ENCODE results near the gene ZCCHC24. TPM values are rescaled to one million over a fixed set of nuclear protein-coding genes. Genes with fewer than 3 reads are reported as not detected.
A peak's percentile ranks its signal among the peaks of the same experiment; 100 is the strongest.

Gene ZCCHC24
- total RNA-seq, 1 experiment from 2014 or later = 3.8 TPM

DNA sequence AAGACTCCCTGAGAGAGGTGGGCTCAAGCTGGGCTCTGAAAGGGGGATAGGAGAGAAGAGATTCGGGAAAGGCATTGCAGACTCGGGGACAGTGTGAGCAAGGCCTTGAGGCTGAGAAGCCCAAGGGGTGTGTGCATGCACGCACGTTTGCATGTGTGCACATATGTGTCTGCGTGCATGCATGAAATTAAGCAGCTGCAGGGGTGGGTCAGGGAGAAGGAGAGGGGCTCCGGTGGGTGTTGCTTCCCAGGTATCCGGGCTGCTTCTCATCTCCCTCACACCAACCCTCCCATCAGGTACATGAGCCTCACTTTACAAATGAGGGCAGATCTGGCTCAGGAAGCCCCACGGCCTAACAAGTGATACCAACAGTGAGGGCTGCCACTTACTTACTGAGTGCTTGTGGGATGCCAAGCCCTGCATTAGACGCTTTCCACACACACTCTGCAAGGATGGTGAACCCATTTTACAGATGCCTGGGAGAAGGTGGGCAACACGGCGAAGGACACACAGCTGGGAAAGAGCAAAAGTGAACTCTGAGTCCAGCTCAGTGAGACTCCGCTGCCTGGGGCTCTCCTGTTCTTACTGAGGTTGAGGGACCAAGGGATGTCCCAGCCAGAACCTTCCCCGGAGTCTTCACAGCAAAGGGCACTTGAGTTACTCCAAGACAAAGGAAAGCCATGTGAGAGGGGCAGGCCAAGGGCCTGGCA lies 26.4 kb downstream of the ZCCHC24 start:
- H3K4ac ChIP-seq (ENCODE audit: low read depth, low read length) = no peak overlapping the region
- Mint-ChIP-seq H3K4me1 (peaks cover 6 to 21% of the 10 kb centered on the region in 2 experiments; a peak in 3 of 4 replicates), H3K27me3 (ENCODE audit: low read depth) (no peaks in the 10 kb centered on the region; the same call in 1 of the 2 replicates), H3K4me3 (no peak overlapping the region), H3K36me3 (ENCODE audit: insufficient read depth in 1 of 3, low read depth in 3 of 3) (peaks cover 0 to 3% (median 0%) of the 10 kb centered on the region in 3 experiments; a peak in 2 of 7 replicates), H3K9me3 (no peaks in the 10 kb centered on the region), H3K27ac (peak overlapping the region in 2 of 3 experiments; percentile 31 to 48; a peak in 2 of 7 replicates)
- TF ChIP-seq, protein P1, sequence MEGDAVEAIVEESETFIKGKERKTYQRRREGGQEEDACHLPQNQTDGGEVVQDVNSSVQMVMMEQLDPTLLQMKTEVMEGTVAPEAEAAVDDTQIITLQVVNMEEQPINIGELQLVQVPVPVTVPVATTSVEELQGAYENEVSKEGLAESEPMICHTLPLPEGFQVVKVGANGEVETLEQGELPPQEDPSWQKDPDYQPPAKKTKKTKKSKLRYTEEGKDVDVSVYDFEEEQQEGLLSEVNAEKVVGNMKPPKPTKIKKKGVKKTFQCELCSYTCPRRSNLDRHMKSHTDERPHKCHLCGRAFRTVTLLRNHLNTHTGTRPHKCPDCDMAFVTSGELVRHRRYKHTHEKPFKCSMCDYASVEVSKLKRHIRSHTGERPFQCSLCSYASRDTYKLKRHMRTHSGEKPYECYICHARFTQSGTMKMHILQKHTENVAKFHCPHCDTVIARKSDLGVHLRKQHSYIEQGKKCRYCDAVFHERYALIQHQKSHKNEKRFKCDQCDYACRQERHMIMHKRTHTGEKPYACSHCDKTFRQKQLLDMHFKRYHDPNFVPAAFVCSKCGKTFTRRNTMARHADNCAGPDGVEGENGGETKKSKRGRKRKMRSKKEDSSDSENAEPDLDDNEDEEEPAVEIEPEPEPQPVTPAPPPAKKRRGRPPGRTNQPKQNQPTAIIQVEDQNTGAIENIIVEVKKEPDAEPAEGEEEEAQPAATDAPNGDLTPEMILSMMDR (conservative IDR thresholded peaks at IDR 0.05) = no peak
- H3K27ac ChIP-seq (ENCODE audit: insufficient read length, low read depth, low read length) = no peak overlapping the region
- H3K56ac ChIP-seq (ENCODE audit: insufficient read length, low read depth, low read length) = no peak overlapping the region
- H2BK12ac ChIP-seq (ENCODE audit: insufficient read length, low read depth, low read length) = no peak overlapping the region
- H3K9me3 ChIP-seq (ENCODE audit: control insufficient read depth, low read depth, low read length) = no peaks in the 10 kb centered on the region
- no peak overlapping the region for H2AFZ ChIP-seq (ENCODE audit: low read length)
- no peak overlapping the region for H2BK5ac ChIP-seq (ENCODE audit: insufficient read length, low read length)
- no peak overlapping the region for H4K8ac ChIP-seq (replicated peaks; ENCODE audit: insufficient read length, low read depth, low read length)
- WGBS (ENCODE audit: extremely low coverage, insufficient read length, low lambda C conversion rate) = no CpG with 5 or more reads among the region's 13 CpGs
- H2BK15ac ChIP-seq (ENCODE audit: low read depth, low read length) = no peak overlapping the region
- H3K79me2 ChIP-seq (ENCODE audit: insufficient read depth, low read length) = no peaks in the 10 kb centered on the region
- H3K23ac ChIP-seq (ENCODE audit: insufficient read length, low read depth, low read length) = no peak overlapping the region
- no peak overlapping the region for H4K5ac ChIP-seq (ENCODE audit: insufficient read length, low read depth, low read length)
- H3K14ac ChIP-seq (ENCODE audit: insufficient read depth, low read length) = no peak overlapping the region
- no peaks in the 10 kb centered on the region for H3K4me1 ChIP-seq (ENCODE audit: insufficient read depth, low read length)
- H2AK5ac ChIP-seq (ENCODE audit: insufficient read length, low read length) = no peak overlapping the region
- H3K23me2 ChIP-seq (ENCODE audit: insufficient read length, low read depth, low read length, poor library complexity, severe bottlenecking) = no peaks in the 10 kb centered on the region
- H2BK20ac ChIP-seq (ENCODE audit: low read depth, low read length, poor library complexity, severe bottlenecking) = no peak overlapping the region
- H3T11ph ChIP-seq (ENCODE audit: low read length) = no peak overlapping the region
- H3K27me3 ChIP-seq (ENCODE audit: insufficient read depth, low read length) = no peaks in the 10 kb centered on the region
- no peak overlapping the region for H3K18ac ChIP-seq (ENCODE audit: insufficient read length, low read depth, low read length)
- H4K20me1 ChIP-seq (ENCODE audit: control insufficient read depth, insufficient read depth, insufficient read length) = peaks cover 4% of the 10 kb centered on the region
- H2BK120ac ChIP-seq (ENCODE audit: low read depth, low read length, poor library complexity, severe bottlenecking) = no peak overlapping the region
- H4K91ac ChIP-seq (ENCODE audit: insufficient read length, low read depth, low read length) = no peak overlapping the region
- no peaks in the 10 kb centered on the region for H3K79me1 ChIP-seq (ENCODE audit: insufficient read depth, low read depth, low read length, poor library complexity, severe bottlenecking)
- no peak overlapping the region for H3K4me2 ChIP-seq (ENCODE audit: insufficient read depth, insufficient read length, low read length)
- H3K9ac ChIP-seq (ENCODE audit: extremely low read depth, insufficient read length, low read length) = no peak overlapping the region
- DNase-seq = no peak
